ENCODE results near the gene USP36. TPM values are rescaled to one million over a fixed set of nuclear protein-coding genes. Genes with fewer than 3 reads are reported as not detected.

USP36 gene
- total RNA-seq, 2 donors from 2014 or later: 57.1 to 62.5 TPM

- Histone ChIP-seq H3K9ac (ENCODE audit: extremely low read depth, low read length, poor library complexity, severe bottlenecking) (no peak overlapping the region), H3K9me3 (ENCODE audit: control insufficient read depth, low read length) (no peaks in the 10 kb centered on the region), H3K4me3 (ENCODE audit: low read length) (no peak overlapping the region), H3K36me3 (ENCODE audit: control insufficient read depth, insufficient read depth, low read length) (peaks cover 62% of the 10 kb centered on the region), H3K4me1 (ENCODE audit: control insufficient read depth, insufficient read depth, low read length) (no peaks in the 10 kb centered on the region), H3K27me3 (ENCODE audit: control insufficient read depth, insufficient read depth, low read length, poor library complexity, severe bottlenecking) (no peaks in the 10 kb centered on the region), H3K27ac (ENCODE audit: low read depth, low read length) (no peak overlapping the region)
- DNase-seq: no peak
- Mint-ChIP-seq H3K27ac (no peak overlapping the region), H3K4me1 (peaks cover 16% of the 10 kb centered on the region), H3K36me3 (ENCODE audit: low read depth) (peaks cover 63% of the 10 kb centered on the region), H3K9me3 (no peaks in the 10 kb centered on the region), H3K4me3 (no peak overlapping the region), H3K27me3 (ENCODE audit: insufficient read depth) (no peaks in the 10 kb centered on the region)
- TF ChIP-seq CTCF (conservative IDR thresholded peaks at IDR 0.05): no peak
- 90 to 93% methylated on average over 2 to 5 of the region's 5 CpGs for WGBS, 2 experiments (ENCODE audit: insufficient coverage in 1 of 2, insufficient read length in 1 of 2)
Measured at GRCh38 chr17:78836420-78837021, 4.1 kb downstream of the USP36 start.

GRCh38 chr17:78834571-78834970, 6.0 kb downstream of the USP36 start:
- H3K9me3 ChIP-seq (ENCODE audit: control insufficient read depth, low read length): no peaks in the 10 kb centered on the region
- no peaks in the 10 kb centered on the region for H3K27me3 Mint-ChIP-seq (ENCODE audit: insufficient read depth)
- no peak for DNase-seq
- H3K4me1 ChIP-seq (ENCODE audit: control insufficient read depth, insufficient read depth, low read length): no peaks in the 10 kb centered on the region
- no peak for TF ChIP-seq CTCF (conservative IDR thresholded peaks at IDR 0.05)
- no peak overlapping the region for H3K4me3 ChIP-seq (ENCODE audit: low read length)
- no peaks in the 10 kb centered on the region for H3K9me3 Mint-ChIP-seq
- H3K27ac Mint-ChIP-seq: no peak overlapping the region
- H3K27ac ChIP-seq (ENCODE audit: low read depth, low read length): no peak overlapping the region
- no peak overlapping the region for H3K9ac ChIP-seq (ENCODE audit: extremely low read depth, low read length, poor library complexity, severe bottlenecking)
- no peak overlapping the region for H3K4me3 Mint-ChIP-seq
- H3K36me3 Mint-ChIP-seq (ENCODE audit: low read depth): peaks cover 79% of the 10 kb centered on the region
- WGBS, 2 experiments (ENCODE audit: insufficient coverage in 1 of 2, insufficient read length in 1 of 2): 88 to 98% methylated on average over 4 to 8 of the region's 8 CpGs
- no peaks in the 10 kb centered on the region for H3K27me3 ChIP-seq (ENCODE audit: control insufficient read depth, insufficient read depth, low read length, poor library complexity, severe bottlenecking)
- H3K36me3 ChIP-seq (ENCODE audit: control insufficient read depth, insufficient read depth, low read length): peaks cover 77% of the 10 kb centered on the region
- peaks cover 12% of the 10 kb centered on the region for H3K4me1 Mint-ChIP-seq

- WGBS, 2 experiments (ENCODE audit: insufficient coverage in 1 of 2, insufficient read length in 1 of 2): 91% methylated on average over 2 of the region's 2 CpGs; no CpG with 5 or more reads in 1 of the 2 experiments
- Histone ChIP-seq H3K27me3 (ENCODE audit: control insufficient read depth, insufficient read depth, low read length, poor library complexity, severe bottlenecking) (no peaks in the 10 kb centered on the region), H3K27ac (ENCODE audit: low read depth, low read length) (no peak overlapping the region), H3K4me1 (ENCODE audit: control insufficient read depth, insufficient read depth, low read length) (no peaks in the 10 kb centered on the region), H3K36me3 (ENCODE audit: control insufficient read depth, insufficient read depth, low read length) (peaks cover 93% of the 10 kb centered on the region), H3K9ac (ENCODE audit: extremely low read depth, low read length, poor library complexity, severe bottlenecking) (no peak overlapping the region), H3K4me3 (ENCODE audit: low read length) (no peak overlapping the region), H3K9me3 (ENCODE audit: control insufficient read depth, low read length) (no peaks in the 10 kb centered on the region)
- no peaks in the 10 kb centered on the region for H3K9me3 Mint-ChIP-seq
- peaks cover 91% of the 10 kb centered on the region for H3K36me3 Mint-ChIP-seq (ENCODE audit: low read depth)
- H3K4me1 Mint-ChIP-seq: no peaks in the 10 kb centered on the region
- H3K4me3 Mint-ChIP-seq: no peak overlapping the region
- no peaks in the 10 kb centered on the region for H3K27me3 Mint-ChIP-seq (ENCODE audit: insufficient read depth)
- no peak overlapping the region for H3K27ac Mint-ChIP-seq
- DNase-seq: no peak
- TF ChIP-seq CTCF (conservative IDR thresholded peaks at IDR 0.05): no peak
Measured at GRCh38 chr17:78832541-78832810, 8.1 kb downstream of the USP36 start.
